ENCODE data around the gene SLC30A5. TPM values are rescaled to one million over a fixed set of nuclear protein-coding genes. Genes with fewer than 3 reads are reported as not detected.

The SLC30A5 gene
- total and polyA plus RNA-seq, 2 of the 13 experiments (the other 11 are each of a cell fraction or from before 2014, with no cell fraction given): 46.0 to 53.6 TPM

- TF ChIP-seq NR1H2 (CRISPR knock-in tag; IDR thresholded peaks at IDR 0.05; ENCODE audit: borderline replicate concordance, low read depth): no peak
- peak; percentile 72; the same call in 1 of the 2 replicates for TF ChIP-seq IKZF5 (CRISPR knock-in tag; IDR thresholded peaks at IDR 0.05)
- TF ChIP-seq ZBTB20 (CRISPR knock-in tag; IDR thresholded peaks at IDR 0.05; ENCODE audit: borderline replicate concordance, low read depth): peak; percentile 34; the same call in 1 of the 2 replicates
- no peak for TF ChIP-seq U2AF1 (optimal IDR thresholded peaks at IDR 0.05; ENCODE audit: low read depth, low read length)
- no peak for TF ChIP-seq PAWR (CRISPR knock-in tag; IDR thresholded peaks at IDR 0.05; ENCODE audit: borderline replicate concordance)
- no peak for TF ChIP-seq ZBTB37 (CRISPR knock-in tag; IDR thresholded peaks at IDR 0.05)
- no peak for TF ChIP-seq SIX4 (CRISPR knock-in tag; IDR thresholded peaks at IDR 0.05)
- no peak for TF ChIP-seq ZNF720 (CRISPR knock-in tag; IDR thresholded peaks at IDR 0.05)
- TF ChIP-seq ZNF468 (CRISPR knock-in tag; IDR thresholded peaks at IDR 0.05): no peak
- TF ChIP-seq ISX (CRISPR knock-in tag; conservative IDR thresholded peaks at IDR 0.05): no peak
- TF ChIP-seq ZNF317 (CRISPR knock-in tag; IDR thresholded peaks at IDR 0.05): no peak; the same call in 1 of the 2 replicates
- peak; percentile 80 for TF ChIP-seq ZBTB38 (CRISPR knock-in tag; IDR thresholded peaks at IDR 0.05)
- 0 out of 2 replicates have a peak, but pooled peaks have one; percentile 64 for TF ChIP-seq THAP7 (CRISPR knock-in tag; IDR thresholded peaks at IDR 0.05)
- peak; percentile 98 for TF ChIP-seq DMAP1 (CRISPR knock-in tag; IDR thresholded peaks at IDR 0.05)
- peak; percentile 96; the same call in 1 of the 2 replicates for TF ChIP-seq ZNF850 (CRISPR knock-in tag; conservative IDR thresholded peaks at IDR 0.05)
- no peak for TF ChIP-seq MTF1 (CRISPR knock-in tag; IDR thresholded peaks at IDR 0.05)
- TF ChIP-seq ARID4A (CRISPR knock-in tag; IDR thresholded peaks at IDR 0.05; ENCODE audit: borderline replicate concordance): peak; percentile 98
- peak; percentile 95 for TF ChIP-seq ZNF558 (CRISPR knock-in tag; IDR thresholded peaks at IDR 0.05; ENCODE audit: borderline replicate concordance)
- TF ChIP-seq ZNF382 (CRISPR knock-in tag; IDR thresholded peaks at IDR 0.05; ENCODE audit: borderline replicate concordance): no peak
- TF ChIP-seq ZNF577 (CRISPR knock-in tag; IDR thresholded peaks at IDR 0.05; ENCODE audit: borderline replicate concordance, low read depth): 0 out of 2 replicates have a peak, but pooled peaks have one; percentile 80
- peak; percentile 83 for TF ChIP-seq ETV6 (CRISPR knock-in tag; conservative IDR thresholded peaks at IDR 0.05)
- TF ChIP-seq SMAD9 (CRISPR knock-in tag; IDR thresholded peaks at IDR 0.05): no peak
- TF ChIP-seq EHMT2 (IDR thresholded peaks at IDR 0.05; ENCODE audit: borderline replicate concordance, low read depth, low read length): no peak
Measured at GRCh38 chr5:69093771-69094482, at the start of gene SLC30A5 (continued).
